ENCODE measurements around the gene TBX22.
"Not testable (repeated sequence)": the region's sequence is repeated elsewhere in the genome, so short reads cannot be mapped to it uniquely, and the experiment has no call there.

TBX22 gene

DNA sequence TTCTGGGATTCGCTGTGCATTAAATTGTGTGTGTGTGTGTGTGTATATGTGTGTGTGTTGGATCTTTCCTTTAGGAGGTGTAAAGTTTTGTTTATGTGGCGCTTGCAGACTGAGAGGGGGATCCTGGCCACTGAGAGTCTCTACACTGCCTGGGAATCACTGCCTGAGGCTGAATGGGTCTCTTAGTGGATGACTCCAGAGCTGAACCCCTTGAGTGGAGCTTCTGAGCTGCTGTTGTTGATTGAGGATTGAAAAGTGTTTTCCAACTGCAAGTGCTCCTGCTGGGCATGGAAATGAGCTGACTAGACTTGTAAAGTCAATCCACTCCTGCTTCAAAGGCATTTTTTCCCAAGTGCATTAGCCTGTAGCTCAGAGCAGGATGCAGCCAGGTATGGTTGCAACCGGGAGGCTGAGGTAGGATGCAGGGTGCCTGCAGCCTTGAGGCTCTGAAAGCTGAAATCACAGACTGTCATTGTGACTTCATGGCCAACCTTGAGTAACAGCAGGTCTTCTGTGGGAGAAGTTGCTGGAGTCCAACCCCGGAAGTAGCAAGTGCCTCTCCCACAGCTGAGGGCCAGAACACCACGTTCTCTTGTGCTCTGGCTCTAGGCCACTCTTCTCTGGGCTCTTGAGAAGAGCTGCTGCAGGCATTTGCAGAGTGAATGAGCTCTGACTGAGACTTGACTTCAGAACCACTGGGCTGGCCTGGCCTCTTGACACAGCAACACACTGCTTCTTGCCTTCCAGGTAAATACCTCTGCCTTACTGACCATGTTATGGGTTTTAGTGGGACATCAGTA, at the start of gene TBX22:
Gene TBX22 (plus strand): TSS at position 613 of the 800 bp plus-strand sequence. CDS start 7,517 bp downstream, outside the sequence.
- no peak for DNase-seq

GRCh38 chrX:79975605-79976004, 38.9 kb upstream of the TBX22 start:
- DNase-seq: no peak

GRCh38 chrX:80004458-80004857, 10.1 kb upstream of the TBX22 start:
- DNase-seq: no peak

- DNase-seq: no peak
Measured at GRCh38 chrX:80011522-80011921, 3.0 kb upstream of the TBX22 start.

- no peak for DNase-seq
Measured at GRCh38 chrX:80016182-80016581, 1.6 kb downstream of the TBX22 start.

GRCh38 chrX:80021621-80022020, 7.1 kb downstream of the TBX22 start:
- DNase-seq: no peak

GRCh38 chrX:80022363-80023031, 7.9 kb downstream of the TBX22 start:
- no peak for DNase-seq

DNA sequence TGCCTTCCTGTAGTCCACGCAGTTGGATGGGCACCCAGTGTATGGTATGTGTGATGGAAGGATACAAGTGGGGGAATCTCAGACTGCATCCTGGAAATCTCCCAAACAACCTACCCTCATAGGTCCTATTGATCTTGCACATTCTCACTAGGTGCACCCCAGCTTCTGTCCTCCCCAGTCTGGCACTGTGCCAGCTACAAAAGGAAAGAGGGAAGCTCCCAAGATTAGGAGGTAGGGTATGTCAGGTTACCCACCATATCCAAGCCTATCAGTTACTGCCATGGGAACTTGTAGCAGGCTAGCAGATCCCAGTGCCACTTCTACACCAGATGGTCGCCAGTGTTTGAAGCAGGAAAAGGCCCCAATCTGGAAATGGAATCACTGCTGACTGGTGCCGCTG, 11.6 kb downstream of the TBX22 start:
- DNase-seq: no peak

DNA sequence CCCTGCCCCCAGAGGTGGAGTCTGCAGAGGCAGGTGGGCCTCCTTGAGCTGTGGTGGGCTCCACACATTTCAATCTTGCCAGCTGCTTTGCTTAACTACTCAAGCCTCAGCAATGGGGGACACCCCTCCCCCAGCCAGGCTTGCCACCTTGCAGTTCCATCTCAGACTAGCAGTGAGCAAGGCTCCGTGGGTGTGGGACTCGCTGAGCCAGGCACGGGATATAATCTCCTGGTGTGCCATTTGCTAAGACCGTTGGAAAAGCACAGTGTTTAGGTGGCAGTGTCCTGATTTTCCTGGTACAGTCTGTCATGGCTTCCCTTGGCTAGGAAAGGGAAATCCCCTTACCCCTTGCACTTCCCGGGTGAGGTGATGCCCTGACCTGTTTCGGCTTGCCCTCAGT, 51.6 kb downstream of the TBX22 start:
- DNase-seq: not testable (repeated sequence)

- not testable (repeated sequence) for DNase-seq
Measured at GRCh38 chrX:80075625-80076024, 61.1 kb downstream of the TBX22 start.

All from kidney glomerular epithelial cell (primary cell).